Measurements from ENCODE around the gene TOB2.
"Not testable (repeated sequence)": the region's sequence is repeated elsewhere in the genome, so short reads cannot be mapped to it uniquely, and the experiment has no call there.

Gene TOB2

GRCh38 chr22:41460071-41460470 is 13.5 kb upstream of the TOB2 start:
- not testable (repeated sequence) for H3K9me3 ChIP-seq (ENCODE audit: control insufficient read depth, insufficient read depth, low read length); H3K4me1 ChIP-seq (ENCODE audit: control insufficient read depth, insufficient read depth, low read length); DNase-seq (ENCODE audit: low read depth, low spot score); H3K4me3 ChIP-seq (ENCODE audit: low read length); H3K27ac ChIP-seq (ENCODE audit: low read length); H3K27me3 ChIP-seq (ENCODE audit: control insufficient read depth, insufficient read depth, low read length)
- peaks cover 15% of the 10 kb centered on the region; the same call in 1 of the 2 replicates for H3K36me3 ChIP-seq (ENCODE audit: control insufficient read depth, insufficient read depth, low read length)
- WGBS (ENCODE audit: insufficient coverage, insufficient read length), result no CpG with 5 or more reads among the region's 5 CpGs

- H3K4me1 ChIP-seq (ENCODE audit: control insufficient read depth, insufficient read depth, low read length), result no peaks in the 10 kb centered on the region
- H3K36me3 ChIP-seq (ENCODE audit: control insufficient read depth, insufficient read depth, low read length), result peaks cover 10% of the 10 kb centered on the region; the same call in 1 of the 2 replicates
- no peak overlapping the region for H3K4me3 ChIP-seq (ENCODE audit: low read length)
- DNase-seq (ENCODE audit: low read depth, low spot score), result no peak
- no peak overlapping the region for H3K27ac ChIP-seq (ENCODE audit: low read length)
- H3K27me3 ChIP-seq (ENCODE audit: control insufficient read depth, insufficient read depth, low read length), result no peaks in the 10 kb centered on the region
- H3K9me3 ChIP-seq (ENCODE audit: control insufficient read depth, insufficient read depth, low read length), result no peaks in the 10 kb centered on the region
- WGBS (ENCODE audit: insufficient coverage, insufficient read length), result no CpG with 5 or more reads among the region's 1 CpG
Measured at GRCh38 chr22:41459431-41459830, 12.8 kb upstream of the TOB2 start.

- Histone ChIP-seq H3K36me3 (ENCODE audit: control insufficient read depth, insufficient read depth, low read length) (peaks cover 2% of the 10 kb centered on the region; the same call in 1 of the 2 replicates), H3K27ac (ENCODE audit: low read length) (no peak overlapping the region), H3K4me3 (ENCODE audit: low read length) (no peak overlapping the region), H3K9me3 (ENCODE audit: control insufficient read depth, insufficient read depth, low read length) (no peaks in the 10 kb centered on the region), H3K27me3 (ENCODE audit: control insufficient read depth, insufficient read depth, low read length) (no peaks in the 10 kb centered on the region), H3K4me1 (ENCODE audit: control insufficient read depth, insufficient read depth, low read length) (no peaks in the 10 kb centered on the region)
- no peak for DNase-seq (ENCODE audit: low read depth, low spot score)
- WGBS (ENCODE audit: insufficient coverage, insufficient read length), result no CpG with 5 or more reads among the region's 7 CpGs
Measured at GRCh38 chr22:41458161-41458728, 11.6 kb upstream of the TOB2 start.

- H3K27ac ChIP-seq (ENCODE audit: low read length), result no peak overlapping the region
- H3K9me3 ChIP-seq (ENCODE audit: control insufficient read depth, insufficient read depth, low read length), result no peaks in the 10 kb centered on the region
- H3K4me3 ChIP-seq (ENCODE audit: low read length), result peak overlapping the region; percentile 93; the same call in 1 of the 2 replicates
- WGBS (ENCODE audit: insufficient coverage, insufficient read length), result no CpG with 5 or more reads among the region's 28 CpGs
- no peaks in the 10 kb centered on the region for H3K27me3 ChIP-seq (ENCODE audit: control insufficient read depth, insufficient read depth, low read length)
- peaks cover 1% of the 10 kb centered on the region; the same call in 1 of the 2 replicates for H3K4me1 ChIP-seq (ENCODE audit: control insufficient read depth, insufficient read depth, low read length)
- no peaks in the 10 kb centered on the region for H3K36me3 ChIP-seq (ENCODE audit: control insufficient read depth, insufficient read depth, low read length)
- peak; percentile 95 for DNase-seq (ENCODE audit: low read depth, low spot score)
Measured at GRCh38 chr22:41448189-41448808, 1.7 kb upstream of the TOB2 start.

GRCh38 chr22:41447435-41448188 is 1.0 kb upstream of the TOB2 start:
- H3K27me3 ChIP-seq (ENCODE audit: control insufficient read depth, insufficient read depth, low read length), result no peaks in the 10 kb centered on the region
- H3K4me3 ChIP-seq (ENCODE audit: low read length), result peak overlapping the region; percentile 93
- DNase-seq (ENCODE audit: low read depth, low spot score), result no peak
- no peaks in the 10 kb centered on the region for H3K9me3 ChIP-seq (ENCODE audit: control insufficient read depth, insufficient read depth, low read length)
- H3K27ac ChIP-seq (ENCODE audit: low read length), result no peak overlapping the region
- no CpG with 5 or more reads among the region's 63 CpGs for WGBS (ENCODE audit: insufficient coverage, insufficient read length)
- no peaks in the 10 kb centered on the region for H3K36me3 ChIP-seq (ENCODE audit: control insufficient read depth, insufficient read depth, low read length)
- H3K4me1 ChIP-seq (ENCODE audit: control insufficient read depth, insufficient read depth, low read length), result peaks cover 1% of the 10 kb centered on the region; the same call in 1 of the 2 replicates

- H3K27ac ChIP-seq (ENCODE audit: low read length), result no peak overlapping the region
Measured at GRCh38 chr22:41446057-41446501, 522 bp downstream of the TOB2 start.

GRCh38 chr22:41445129-41446056 is 1.2 kb downstream of the TOB2 start:
- WGBS (ENCODE audit: insufficient coverage, insufficient read length), result no CpG with 5 or more reads among the region's 22 CpGs
- H3K27ac ChIP-seq (ENCODE audit: low read length), result no peak overlapping the region
- no peak for DNase-seq (ENCODE audit: low read depth, low spot score)
- H3K9me3 ChIP-seq (ENCODE audit: control insufficient read depth, insufficient read depth, low read length), result no peaks in the 10 kb centered on the region
- peaks cover 1% of the 10 kb centered on the region; the same call in 1 of the 2 replicates for H3K4me1 ChIP-seq (ENCODE audit: control insufficient read depth, insufficient read depth, low read length)
- peak overlapping the region; percentile 93 for H3K4me3 ChIP-seq (ENCODE audit: low read length)
- no peaks in the 10 kb centered on the region for H3K36me3 ChIP-seq (ENCODE audit: control insufficient read depth, insufficient read depth, low read length)
- no peaks in the 10 kb centered on the region for H3K27me3 ChIP-seq (ENCODE audit: control insufficient read depth, insufficient read depth, low read length)

More at GRCh38 chr22:41446057-41446501, 522 bp downstream of the TOB2 start:
- Histone ChIP-seq H3K27me3 (ENCODE audit: control insufficient read depth, insufficient read depth, low read length) (no peaks in the 10 kb centered on the region), H3K4me1 (ENCODE audit: control insufficient read depth, insufficient read depth, low read length) (peaks cover 1% of the 10 kb centered on the region; the same call in 1 of the 2 replicates), H3K9me3 (ENCODE audit: control insufficient read depth, insufficient read depth, low read length) (no peaks in the 10 kb centered on the region), H3K36me3 (ENCODE audit: control insufficient read depth, insufficient read depth, low read length) (no peaks in the 10 kb centered on the region), H3K4me3 (ENCODE audit: low read length) (peak overlapping the region; percentile 93)
- no CpG with 5 or more reads among the region's 34 CpGs for WGBS (ENCODE audit: insufficient coverage, insufficient read length)
- DNase-seq (ENCODE audit: low read depth, low spot score), result no peak

GRCh38 chr22:41444360-41445128 is 2.1 kb downstream of the TOB2 start:
- Histone ChIP-seq H3K4me3 (ENCODE audit: low read length) (peak overlapping the region; percentile 93; the same call in 1 of the 2 replicates), H3K27me3 (ENCODE audit: control insufficient read depth, insufficient read depth, low read length) (no peaks in the 10 kb centered on the region), H3K9me3 (ENCODE audit: control insufficient read depth, insufficient read depth, low read length) (no peaks in the 10 kb centered on the region), H3K36me3 (ENCODE audit: control insufficient read depth, insufficient read depth, low read length) (no peaks in the 10 kb centered on the region), H3K4me1 (ENCODE audit: control insufficient read depth, insufficient read depth, low read length) (peaks cover 1% of the 10 kb centered on the region; the same call in 1 of the 2 replicates), H3K27ac (ENCODE audit: low read length) (no peak overlapping the region)
- no CpG with 5 or more reads among the region's 35 CpGs for WGBS (ENCODE audit: insufficient coverage, insufficient read length)
- peak; percentile 98 for DNase-seq (ENCODE audit: low read depth, low spot score)

DNA sequence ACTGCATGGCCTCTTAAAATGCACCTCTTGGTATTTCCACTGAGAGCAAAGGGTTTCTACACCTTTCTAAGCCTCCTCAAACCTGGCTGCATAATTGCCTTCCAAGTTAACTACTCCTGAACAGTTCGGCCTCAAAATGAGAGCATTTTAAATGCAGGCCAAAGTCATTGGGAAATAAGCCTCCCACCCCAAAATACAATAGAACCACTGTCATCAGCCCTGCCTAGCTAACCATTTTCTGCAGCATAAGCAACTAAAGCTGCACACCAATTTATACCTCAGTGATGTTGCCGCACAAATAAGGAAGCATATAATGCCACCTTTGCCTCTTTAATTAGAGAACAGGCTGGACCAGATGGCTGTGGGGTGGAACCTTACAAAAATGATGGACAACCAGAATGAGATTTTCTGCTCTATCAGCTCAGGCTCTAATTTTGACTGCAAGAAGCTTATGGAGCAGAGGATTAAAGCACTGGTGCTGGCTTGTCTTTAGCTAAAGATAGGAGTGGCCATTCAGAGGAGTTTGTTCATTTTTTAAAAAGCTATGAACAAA is 4.3 kb downstream of the TOB2 start:
- no peaks in the 10 kb centered on the region for H3K9me3 ChIP-seq (ENCODE audit: control insufficient read depth, insufficient read depth, low read length)
- H3K4me3 ChIP-seq (ENCODE audit: low read length), result no peak overlapping the region
- peaks cover 5% of the 10 kb centered on the region for H3K36me3 ChIP-seq (ENCODE audit: control insufficient read depth, insufficient read depth, low read length)
- no peaks in the 10 kb centered on the region for H3K27me3 ChIP-seq (ENCODE audit: control insufficient read depth, insufficient read depth, low read length)
- no peaks in the 10 kb centered on the region for H3K4me1 ChIP-seq (ENCODE audit: control insufficient read depth, insufficient read depth, low read length)
- DNase-seq (ENCODE audit: low read depth, low spot score), result no peak
- H3K27ac ChIP-seq (ENCODE audit: low read length), result no peak overlapping the region
- WGBS (ENCODE audit: insufficient coverage, insufficient read length), result no CpG with 5 or more reads among the region's 2 CpGs

Data from iPS DF 6.9 (cell line).